ENCODE results near the gene BCHE. TPM values are rescaled to one million over a fixed set of nuclear protein-coding genes. Genes with fewer than 3 reads are reported as not detected.
A peak's percentile ranks its signal among the peaks of the same experiment; 100 is the strongest.

The BCHE gene
- 66.7 TPM for polyA plus RNA-seq (ENCODE audit: insufficient read length)

GRCh38 chr3:165837058-165837525, at the start of gene BCHE:
BCHE (minus strand) TSS chr3:165837423; CDS start chr3:165831033, 6,390 bp downstream.
- DNase-seq (ENCODE audit: low read depth), result peak; percentile 73

GRCh38 chr3:165885558-165886270, 48.5 kb upstream of the BCHE start:
- DNase-seq (ENCODE audit: low read depth), result no peak

- DNase-seq (ENCODE audit: low read depth), result no peak
Measured at GRCh38 chr3:165884518-165884917, 47.3 kb upstream of the BCHE start.

GRCh38 chr3:165883863-165884478, 46.7 kb upstream of the BCHE start:
- DNase-seq (ENCODE audit: low read depth), result no peak

GRCh38 chr3:165883117-165883516, 45.9 kb upstream of the BCHE start:
- DNase-seq (ENCODE audit: low read depth), result no peak

- no peak for DNase-seq (ENCODE audit: low read depth)
Measured at GRCh38 chr3:165875644-165876043, 38.4 kb upstream of the BCHE start.

- DNase-seq (ENCODE audit: low read depth), result no peak
Measured at GRCh38 chr3:165874663-165875489, 37.7 kb upstream of the BCHE start.

GRCh38 chr3:165868088-165868487, 30.9 kb upstream of the BCHE start:
- DNase-seq (ENCODE audit: low read depth), result no peak

- no peak for DNase-seq (ENCODE audit: low read depth)
Measured at GRCh38 chr3:165859061-165859460, 21.8 kb upstream of the BCHE start.

- no peak for DNase-seq (ENCODE audit: low read depth)
Measured at GRCh38 chr3:165855581-165855980, 18.4 kb upstream of the BCHE start.

- no peak for DNase-seq (ENCODE audit: low read depth)
Measured at GRCh38 chr3:165854696-165855095, 17.5 kb upstream of the BCHE start.

- DNase-seq (ENCODE audit: low read depth), result no peak
Measured at GRCh38 chr3:165852711-165853110, 15.5 kb upstream of the BCHE start.

GRCh38 chr3:165852191-165852590, 15.0 kb upstream of the BCHE start:
- no peak for DNase-seq (ENCODE audit: low read depth)

- DNase-seq (ENCODE audit: low read depth), result no peak
Measured at GRCh38 chr3:165846056-165846455, 8.8 kb upstream of the BCHE start.

GRCh38 chr3:165839296-165840076, 2.3 kb upstream of the BCHE start:
- DNase-seq (ENCODE audit: low read depth), result no peak

GRCh38 chr3:165837801-165838200, 578 bp upstream of the BCHE start:
- no peak for DNase-seq (ENCODE audit: low read depth)

- no peak for DNase-seq (ENCODE audit: low read depth)
Measured at GRCh38 chr3:165835431-165835830, 1.8 kb downstream of the BCHE start.

- no peak for DNase-seq (ENCODE audit: low read depth)
Measured at GRCh38 chr3:165830746-165831145, 6.5 kb downstream of the BCHE start.

GRCh38 chr3:165827883-165828282, 9.3 kb downstream of the BCHE start:
- no peak for DNase-seq (ENCODE audit: low read depth)

- no peak for DNase-seq (ENCODE audit: low read depth)
Measured at GRCh38 chr3:165827233-165827632, 10.0 kb downstream of the BCHE start.

- DNase-seq (ENCODE audit: low read depth), result no peak
Measured at GRCh38 chr3:165820671-165821123, 16.5 kb downstream of the BCHE start.
